Measurements from ENCODE around the gene MAPK8IP3. TPM values are rescaled to one million over a fixed set of nuclear protein-coding genes. Genes with fewer than 3 reads are reported as not detected.
"Not testable (repeated sequence)": the region's sequence is repeated elsewhere in the genome, so short reads cannot be mapped to it uniquely, and the experiment has no call there.

MAPK8IP3 gene
- total and polyA plus RNA-seq, 2 donors from 2014 or later = 10.6 to 67.7 TPM

DNA sequence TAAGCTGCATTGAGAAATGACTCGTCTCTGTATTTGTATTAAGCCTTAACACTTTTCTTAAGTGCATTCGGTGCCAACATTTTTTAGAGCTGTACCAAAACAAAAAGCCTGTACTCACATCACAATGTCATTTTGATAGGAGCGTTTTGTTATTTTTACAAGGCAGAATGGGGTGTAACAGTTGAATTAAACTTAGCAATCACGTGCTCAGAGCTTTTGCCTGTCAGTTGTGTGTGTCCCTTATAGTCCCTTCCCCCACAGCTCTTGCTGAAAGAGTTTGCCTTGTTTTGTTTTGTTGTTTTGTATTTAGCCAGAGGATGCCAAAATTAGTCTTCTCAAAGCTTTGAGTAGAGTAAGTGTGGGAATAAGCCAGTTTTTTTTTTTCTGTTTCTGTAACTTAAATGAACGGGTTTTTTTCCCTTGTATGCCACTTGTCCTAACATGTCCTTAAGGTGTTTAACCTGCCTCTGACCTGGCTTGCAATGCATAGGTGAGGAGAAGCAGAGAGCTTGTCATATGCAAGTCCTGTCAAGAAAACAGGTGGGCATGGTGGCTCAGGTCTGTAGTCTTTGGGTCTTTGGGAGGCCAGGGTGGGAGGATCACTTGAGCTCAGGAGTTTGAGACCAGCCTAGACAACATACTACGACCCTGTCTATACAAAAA is 4.6 kb upstream of the MAPK8IP3 start:
- DNase-seq (no peak), FAIRE-seq (no peak)
- TF ChIP-seq CTCF (IDR thresholded peaks at IDR 0.05; ENCODE audit: borderline replicate concordance, extremely low read depth, insufficient read depth) = no peak
- Histone ChIP-seq H3K36me3 (ENCODE audit: control insufficient read depth in 2 of 3, insufficient read depth in 3 of 3, low read length in 3 of 3) (peaks cover 4 to 20% (median 9%) of the 10 kb centered on the region in 3 donors), H3K4me3 (ENCODE audit: low read length in 3 of 3) (no peak overlapping the region), H3K9ac (ENCODE audit: low read length in 3 of 3) (no peak overlapping the region), H3K4me1 (ENCODE audit: control insufficient read depth in 2 of 3, insufficient read depth in 2 of 3, low read depth in 1 of 3, low read length in 3 of 3) (peaks cover 0 to 2% (median 0%) of the 10 kb centered on the region in 3 donors), H3K9me3 (ENCODE audit: control insufficient read depth in 2 of 3, insufficient read depth in 1 of 3, low read length in 3 of 3) (no peaks in the 10 kb centered on the region), H3K27me3 (ENCODE audit: control insufficient read depth, insufficient read depth, low read length) (no peaks in the 10 kb centered on the region), H3K27ac (ENCODE audit: low read depth in 2 of 2, low read length in 2 of 2) (no peak overlapping the region)
- intact Hi-C loops (cut with DNase I) = no loop called here

DNA sequence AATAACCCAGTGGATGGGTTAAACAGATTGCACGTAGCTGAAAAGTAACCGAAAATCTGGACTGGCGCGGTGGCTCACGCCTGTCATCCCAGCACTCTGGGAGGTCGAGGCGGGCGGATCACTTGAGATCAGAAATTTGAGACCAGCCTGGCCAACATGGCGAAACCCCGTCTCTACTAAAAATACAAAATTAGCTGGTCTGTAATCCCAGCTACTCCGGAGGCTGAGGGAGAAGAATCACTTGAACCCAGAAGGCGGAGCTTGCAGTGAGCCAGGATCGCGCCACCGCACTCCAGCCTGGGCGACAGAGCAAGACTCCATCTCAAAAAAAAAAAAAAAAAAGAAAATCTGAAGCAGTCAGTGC is 689 bp upstream of the MAPK8IP3 start:
- Histone ChIP-seq H3K27ac (ENCODE audit: low read depth in 2 of 2, low read length in 2 of 2) (peak overlapping the region; percentile 86 to 87), H3K4me3 (ENCODE audit: low read length in 3 of 3) (peak overlapping the region; percentile 79 to 97 (median 84)), H3K4me1 (ENCODE audit: control insufficient read depth in 2 of 3, insufficient read depth in 2 of 3, low read depth in 1 of 3, low read length in 3 of 3) (peaks cover 2 to 11% (median 10%) of the 10 kb centered on the region in 3 donors), H3K9ac (ENCODE audit: low read length in 3 of 3) (peak overlapping the region; percentile 71 to 88 (median 78))
- intact Hi-C loops (cut with DNase I); H3K27me3 ChIP-seq (ENCODE audit: control insufficient read depth, insufficient read depth, low read length); H3K36me3 ChIP-seq (ENCODE audit: control insufficient read depth in 2 of 3, insufficient read depth in 3 of 3, low read length in 3 of 3); H3K9me3 ChIP-seq (ENCODE audit: control insufficient read depth in 2 of 3, insufficient read depth in 1 of 3, low read length in 3 of 3); FAIRE-seq: not testable (repeated sequence)
- peak in 2 of 5 donors; percentile 21 to 47 for DNase-seq

- Histone ChIP-seq H3K27me3 (ENCODE audit: control insufficient read depth, insufficient read depth, low read length) (no peaks in the 10 kb centered on the region), H3K9ac (ENCODE audit: low read length in 3 of 3) (peak overlapping the region; percentile 63 to 96 (median 93)), H3K9me3 (ENCODE audit: control insufficient read depth in 2 of 3, insufficient read depth in 1 of 3, low read length in 3 of 3) (no peaks in the 10 kb centered on the region), H3K27ac (ENCODE audit: low read depth in 2 of 2, low read length in 2 of 2) (peak overlapping the region in 1 of 2 donors; percentile 86), H3K4me3 (ENCODE audit: low read length in 3 of 3) (peak overlapping the region; percentile 78 to 97 (median 97)), H3K4me1 (ENCODE audit: control insufficient read depth in 2 of 3, insufficient read depth in 2 of 3, low read depth in 1 of 3, low read length in 3 of 3) (peaks cover 2 to 11% (median 10%) of the 10 kb centered on the region in 3 donors), H3K36me3 (ENCODE audit: control insufficient read depth in 2 of 3, insufficient read depth in 3 of 3, low read length in 3 of 3) (no peaks in the 10 kb centered on the region)
- DNase-seq (peak in 3 of 5 donors; percentile 29 to 40 (median 32)), FAIRE-seq (no peak)
- intact Hi-C loops (cut with DNase I) = no loop called here
- no peak for TF ChIP-seq CTCF (IDR thresholded peaks at IDR 0.05; ENCODE audit: borderline replicate concordance, extremely low read depth, insufficient read depth)
Observed at GRCh38 chr16:1706386-1707192, 594 bp downstream of the MAPK8IP3 start.

DNA sequence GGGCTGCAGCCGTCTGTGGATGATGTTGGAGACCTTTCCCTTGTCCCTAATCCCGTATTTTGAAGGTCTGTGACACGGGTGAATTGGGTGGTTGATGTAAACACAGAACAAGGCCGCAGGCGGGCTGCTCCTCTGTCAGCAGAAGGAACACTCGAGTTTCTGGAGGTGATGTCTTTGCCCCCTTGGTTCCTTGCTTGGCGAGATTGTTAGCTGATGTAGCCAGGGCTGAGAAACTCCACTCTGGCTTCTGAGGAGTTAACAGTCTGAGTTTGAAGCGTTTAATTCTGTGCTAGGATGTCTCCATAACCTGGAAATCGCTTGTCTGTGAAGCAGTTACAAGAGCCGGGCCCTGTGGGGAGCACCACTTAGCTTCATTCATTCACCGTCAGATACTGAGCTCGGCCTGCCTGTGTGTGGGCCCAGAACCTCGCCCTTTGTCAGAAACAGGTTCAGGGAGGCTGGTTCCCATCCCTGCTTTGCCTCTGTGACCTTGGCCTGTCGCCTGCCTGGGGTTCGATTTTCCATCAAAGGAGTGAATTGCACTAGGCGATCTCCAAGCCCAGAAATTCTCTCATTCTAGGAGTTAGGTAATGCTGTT is 1.3 kb downstream of the MAPK8IP3 start:
- H3K27me3 ChIP-seq (ENCODE audit: control insufficient read depth, insufficient read depth, low read length) = no peaks in the 10 kb centered on the region
- no peak overlapping the region for H3K27ac ChIP-seq (ENCODE audit: low read depth in 2 of 2, low read length in 2 of 2)
- peaks cover 2 to 12% (median 10%) of the 10 kb centered on the region in 3 donors for H3K4me1 ChIP-seq (ENCODE audit: control insufficient read depth in 2 of 3, insufficient read depth in 2 of 3, low read depth in 1 of 3, low read length in 3 of 3)
- H3K36me3 ChIP-seq (ENCODE audit: control insufficient read depth in 2 of 3, insufficient read depth in 3 of 3, low read length in 3 of 3) = no peaks in the 10 kb centered on the region
- H3K4me3 ChIP-seq (ENCODE audit: low read length in 3 of 3) = peak overlapping the region; percentile 64 to 78 (median 77)
- DNase-seq = peak in 1 of 5 donors; percentile 25
- no peak for TF ChIP-seq CTCF (IDR thresholded peaks at IDR 0.05; ENCODE audit: borderline replicate concordance, extremely low read depth, insufficient read depth)
- H3K9ac ChIP-seq (ENCODE audit: low read length in 3 of 3) = peak overlapping the region; percentile 42 to 75 (median 63)
- FAIRE-seq = no peak
- no peaks in the 10 kb centered on the region for H3K9me3 ChIP-seq (ENCODE audit: control insufficient read depth in 2 of 3, insufficient read depth in 1 of 3, low read length in 3 of 3)
- intact Hi-C loops (cut with DNase I) = no loop called here

All from kidney (tissue), 14 donors.